ENCODE data around the gene GNA12.
"Not testable (repeated sequence)": the region's sequence is repeated elsewhere in the genome, so short reads cannot be mapped to it uniquely, and the experiment has no call there.

The GNA12 gene

DNA sequence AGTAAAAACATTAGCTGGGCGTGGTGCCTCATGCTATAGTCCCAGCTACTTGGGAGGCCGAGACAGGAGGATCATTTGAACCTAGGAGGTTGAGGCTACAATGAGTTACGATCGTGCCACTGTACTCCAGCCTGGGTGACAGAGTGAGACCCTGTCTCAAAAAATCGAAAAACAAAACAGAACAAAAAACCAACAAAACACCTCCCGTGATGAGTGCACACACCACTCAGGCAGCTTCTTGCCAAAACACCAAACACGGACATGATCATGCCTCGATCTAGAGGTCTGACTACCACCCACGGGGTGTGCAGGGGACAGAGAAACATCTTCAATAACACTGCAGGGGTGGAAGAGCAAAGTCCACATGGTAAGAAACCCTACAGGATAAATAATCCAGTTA lies 111.7 kb downstream of the GNA12 start:
- DNase-seq = no peak

- DNase-seq = no peak
Observed at GRCh38 chr7:2730846-2731770, 113.0 kb downstream of the GNA12 start.

DNA sequence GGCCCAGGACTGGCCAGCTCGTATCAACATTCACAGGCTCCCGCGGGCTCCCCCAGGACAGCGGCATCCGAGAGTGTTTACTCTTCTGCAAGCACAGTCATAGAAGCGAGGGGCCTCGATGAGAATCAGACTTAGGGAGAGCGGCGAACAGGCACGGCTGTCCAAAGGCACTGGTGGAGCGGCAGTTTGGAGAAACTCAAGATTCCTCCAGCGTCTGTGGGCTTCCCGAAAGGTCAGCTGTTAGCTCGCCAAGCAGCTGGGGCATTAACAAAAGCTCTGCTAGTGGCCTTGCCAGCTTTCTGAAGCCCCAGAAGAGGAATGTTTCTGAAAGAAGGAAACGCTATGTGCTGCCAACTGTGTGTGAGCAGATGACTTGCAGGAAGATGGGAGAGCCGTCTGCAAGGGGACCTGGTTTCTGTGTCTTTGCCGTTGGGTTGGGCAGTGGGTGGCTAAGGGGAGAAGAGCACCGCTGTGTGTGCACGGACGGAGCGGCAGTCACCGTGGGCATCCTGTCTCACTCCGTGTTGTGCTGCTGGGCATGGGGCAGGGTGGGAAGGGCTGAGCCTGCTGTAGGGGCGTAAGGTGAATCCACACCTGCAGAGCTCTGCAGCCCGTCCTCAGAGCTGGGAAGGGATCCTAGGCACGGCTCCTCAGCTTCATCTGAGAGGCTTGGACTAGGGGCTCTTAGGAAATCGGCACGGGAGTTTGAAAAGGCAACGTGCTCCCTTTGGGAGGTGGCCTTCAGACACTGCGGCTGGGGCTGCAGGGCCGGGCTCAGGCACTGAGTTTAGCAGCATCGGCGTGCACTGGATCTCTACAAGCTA lies 114.0 kb downstream of the GNA12 start:
- peak in 52 of 58 donors; percentile 27 to 91 (median 64) for DNase-seq

DNA sequence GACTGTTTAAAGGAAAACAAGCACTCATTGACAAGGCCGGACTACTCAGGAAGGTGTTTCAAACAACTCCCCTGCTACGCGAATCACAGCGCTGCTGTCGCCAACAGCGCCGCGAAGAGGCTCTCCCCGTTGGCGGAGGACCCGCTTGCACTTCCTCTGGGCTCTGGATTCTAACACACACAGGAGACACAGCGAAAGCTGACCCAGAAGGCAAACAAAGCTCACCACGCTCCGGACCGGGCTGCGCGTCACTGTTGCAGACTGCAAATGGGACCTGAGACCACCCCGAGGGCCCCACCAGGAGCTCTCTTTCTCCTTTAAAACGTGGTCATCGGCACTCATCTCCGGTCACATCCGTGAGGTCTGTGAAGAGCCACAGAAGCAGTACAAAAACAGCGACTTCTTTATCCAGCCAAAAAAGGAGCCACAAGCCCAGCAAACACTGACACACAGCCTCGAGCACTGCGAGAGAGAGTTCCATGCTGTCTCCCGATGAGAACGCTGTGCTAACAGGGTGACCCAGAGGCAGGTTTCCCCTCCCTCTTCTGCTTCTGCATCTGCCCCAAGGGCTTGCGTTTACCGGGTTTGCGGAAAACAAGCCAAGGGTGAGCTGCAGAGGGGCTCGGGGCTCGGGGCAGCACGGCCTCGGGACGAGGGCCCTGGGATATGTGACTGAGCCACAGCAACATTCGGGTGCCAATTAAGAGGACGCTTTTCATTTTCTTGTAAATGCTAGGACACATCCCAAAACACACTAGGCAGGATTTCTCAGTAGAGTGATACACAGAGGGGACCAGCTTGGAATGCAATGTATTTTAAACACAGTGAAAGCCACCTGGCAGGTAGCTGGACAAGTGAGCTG lies 114.8 kb downstream of the GNA12 start:
- DNase-seq = peak in 9 of 58 donors; percentile 27 to 54 (median 29)

DNA sequence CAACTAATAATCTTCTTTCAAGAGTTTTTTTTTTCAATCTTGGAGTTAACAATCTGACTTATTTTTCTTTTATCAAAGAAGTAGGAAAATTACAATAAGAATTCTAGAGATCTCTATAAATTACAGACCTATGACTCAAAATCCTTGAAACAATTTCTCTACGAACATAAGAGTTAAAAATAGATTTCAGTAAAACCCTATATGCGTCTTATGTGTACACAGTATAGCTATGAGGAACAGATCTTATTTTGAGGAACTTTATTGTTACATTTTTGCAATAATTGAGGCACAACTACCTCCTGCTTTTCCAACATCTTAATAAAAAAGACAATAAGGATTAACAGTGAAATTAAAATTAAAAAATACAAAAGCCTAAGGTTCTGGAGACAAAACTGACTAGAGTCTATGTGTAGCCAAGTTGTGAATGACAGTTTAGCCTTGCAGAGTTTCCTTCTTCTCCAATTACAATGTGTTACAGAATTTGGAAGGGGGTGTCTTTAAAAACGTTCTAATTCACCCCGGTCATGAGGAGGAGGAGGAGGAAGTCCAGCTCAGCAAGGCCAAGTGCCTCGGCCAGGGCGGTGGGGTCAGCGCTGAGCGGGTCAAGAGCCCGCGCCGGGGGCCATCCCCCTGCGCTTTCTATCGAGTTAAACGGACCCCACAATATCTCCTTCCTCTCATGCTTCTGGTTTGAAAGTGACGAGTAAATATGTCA lies 115.6 kb downstream of the GNA12 start:
- no peak for DNase-seq

DNA sequence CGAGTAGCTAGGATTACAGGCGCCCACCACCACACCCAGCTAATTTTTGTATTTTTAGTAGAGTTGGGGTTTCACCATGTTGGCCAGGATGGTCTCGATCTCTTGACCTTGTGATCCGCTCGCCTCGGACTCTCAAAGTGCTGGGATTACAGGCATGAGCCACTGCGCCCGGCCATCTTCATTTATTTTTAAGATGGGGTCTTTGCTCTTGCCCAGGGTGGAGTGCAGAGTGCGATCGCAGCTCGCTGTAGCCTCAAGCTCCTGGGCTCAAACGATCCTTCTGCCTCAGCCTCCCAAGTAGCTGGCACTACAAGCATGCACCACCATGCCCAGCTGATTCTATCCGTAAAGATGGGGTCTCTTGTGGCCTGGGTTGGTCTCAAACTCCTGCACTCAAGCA lies 116.9 kb downstream of the GNA12 start:
- DNase-seq = not testable (repeated sequence)

DNA sequence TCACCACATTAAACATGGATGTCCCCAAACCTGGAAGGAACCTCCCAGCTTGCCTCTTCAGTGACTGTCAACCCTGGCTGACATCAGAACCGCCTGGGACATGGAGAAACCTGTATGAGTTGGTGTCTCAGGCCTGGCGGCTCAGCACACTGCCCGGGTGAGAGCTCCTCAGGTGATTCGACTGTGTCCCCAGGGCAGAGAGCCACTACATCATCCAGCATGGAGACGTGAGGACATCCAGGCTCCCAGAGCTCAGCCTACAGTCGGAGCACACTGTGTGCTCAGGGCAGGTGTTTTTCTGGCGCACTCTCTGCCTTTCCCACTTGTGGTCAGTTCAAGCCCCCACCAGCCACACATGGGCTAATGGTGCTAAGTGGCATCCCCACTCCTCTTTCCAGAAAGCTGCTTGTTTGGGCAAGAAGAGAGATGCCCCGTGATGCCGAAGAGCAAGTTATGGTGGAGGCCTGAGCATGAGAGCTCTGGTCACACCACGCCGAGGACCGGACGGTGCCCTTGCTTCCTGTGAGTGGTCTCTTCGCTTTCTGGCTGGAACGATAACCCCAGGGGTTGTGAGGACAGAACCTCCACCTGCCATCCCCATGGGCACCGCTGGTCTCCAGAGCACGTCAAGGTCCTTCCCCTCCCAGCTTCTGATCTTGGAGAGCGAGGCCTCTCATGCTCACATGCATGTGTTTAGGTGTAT lies 117.6 kb downstream of the GNA12 start:
- DNase-seq = no peak

- no peak for DNase-seq
Observed at GRCh38 chr7:2725178-2726105, 118.7 kb downstream of the GNA12 start.

DNA sequence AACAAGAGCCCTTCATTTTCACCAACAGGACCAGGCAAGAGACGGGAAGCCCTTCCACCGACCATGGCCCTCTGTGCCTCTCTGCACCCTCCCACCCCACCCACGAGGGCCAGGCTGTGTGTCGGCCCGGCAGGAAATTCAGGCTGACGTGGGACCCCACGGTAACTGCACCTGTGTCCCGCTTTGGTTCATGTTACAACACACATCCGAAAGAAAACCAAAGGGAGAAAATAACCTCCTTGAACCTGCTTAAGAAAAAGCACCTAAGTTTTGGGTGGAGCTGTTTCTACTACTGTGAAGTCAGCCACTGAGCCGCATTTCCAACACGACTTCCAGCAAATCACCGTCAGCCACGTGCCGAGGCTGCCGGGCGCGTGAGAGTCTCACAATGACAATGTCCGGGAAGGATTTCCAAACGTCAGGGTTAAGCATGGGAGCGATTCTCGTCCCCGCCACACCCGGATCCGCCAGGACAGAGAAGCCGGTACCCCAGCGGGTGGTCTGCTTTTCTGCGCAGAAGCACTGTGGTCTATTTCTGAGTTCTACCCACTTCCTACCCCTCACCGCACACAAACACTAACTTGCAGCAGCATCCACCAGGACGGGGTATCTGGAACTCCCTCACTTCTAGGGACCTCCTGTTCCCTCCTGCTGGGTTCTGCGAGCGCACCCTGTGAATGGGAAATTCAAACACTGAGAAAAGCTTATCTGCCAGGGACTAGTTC lies 119.5 kb downstream of the GNA12 start:
- DNase-seq = no peak

DNA sequence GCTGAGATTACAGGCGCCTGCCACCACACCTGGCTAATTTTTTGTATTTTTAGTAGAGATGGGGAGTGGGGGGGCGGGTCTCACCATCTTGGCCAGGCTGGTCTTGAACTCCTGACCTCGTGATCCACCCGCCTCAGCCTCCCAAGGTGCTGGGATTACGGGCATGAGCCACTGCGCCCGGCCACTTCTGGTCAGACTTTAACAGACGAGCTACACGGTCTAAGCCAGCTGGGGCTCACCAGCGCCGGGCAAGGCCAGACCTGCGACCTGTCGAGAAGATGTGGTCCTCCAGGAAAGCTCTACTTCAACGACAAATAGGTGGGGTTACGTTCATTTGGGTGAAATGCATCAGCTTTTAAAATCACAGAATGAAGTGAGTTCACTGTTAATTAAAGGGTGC lies 120.1 kb downstream of the GNA12 start:
- not testable (repeated sequence) for DNase-seq

DNA sequence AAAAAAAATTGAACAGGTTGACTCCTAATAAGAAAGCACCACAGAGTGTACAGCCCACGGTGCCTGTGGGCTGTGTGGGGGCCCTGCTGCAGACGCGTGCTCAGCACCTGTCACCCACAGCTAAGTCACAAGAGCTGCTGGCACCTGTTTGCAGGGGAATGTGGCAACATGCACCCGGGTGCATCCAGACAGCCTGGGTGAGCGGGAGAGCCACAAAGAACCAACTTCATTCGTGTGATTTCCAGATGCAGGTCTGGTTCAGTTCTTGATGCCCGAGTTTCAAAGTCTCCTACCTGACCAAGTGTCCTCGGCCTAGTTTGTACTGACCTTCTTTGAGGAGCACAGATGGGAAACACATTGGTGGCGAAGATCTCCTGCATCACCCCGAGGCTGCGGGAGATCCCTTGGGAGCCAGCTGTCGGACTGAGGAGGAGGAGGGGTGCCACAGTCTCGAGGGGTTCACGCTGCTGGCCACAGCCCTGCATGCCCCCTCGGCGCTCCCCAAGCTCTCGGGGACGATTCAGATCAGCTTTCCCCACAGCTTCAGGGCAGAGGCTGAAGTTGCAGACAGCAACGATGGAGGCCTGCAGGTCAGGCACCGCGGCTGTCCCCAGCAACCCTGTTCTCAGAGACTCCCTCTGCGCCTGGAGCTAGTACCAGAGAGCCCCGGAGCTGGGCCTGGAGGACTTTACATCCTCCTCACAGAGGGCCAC lies 120.8 kb downstream of the GNA12 start:
- DNase-seq = peak in 1 of 58 donors; percentile 27

GRCh38 chr7:2722591-2722990 lies 121.5 kb downstream of the GNA12 start:
- no peak for DNase-seq

- no peak for DNase-seq
Observed at GRCh38 chr7:2721842-2722241, 122.3 kb downstream of the GNA12 start.

GRCh38 chr7:2720024-2720423 lies 124.1 kb downstream of the GNA12 start:
- DNase-seq = peak in 15 of 58 donors; percentile 19 to 63 (median 38)

DNA sequence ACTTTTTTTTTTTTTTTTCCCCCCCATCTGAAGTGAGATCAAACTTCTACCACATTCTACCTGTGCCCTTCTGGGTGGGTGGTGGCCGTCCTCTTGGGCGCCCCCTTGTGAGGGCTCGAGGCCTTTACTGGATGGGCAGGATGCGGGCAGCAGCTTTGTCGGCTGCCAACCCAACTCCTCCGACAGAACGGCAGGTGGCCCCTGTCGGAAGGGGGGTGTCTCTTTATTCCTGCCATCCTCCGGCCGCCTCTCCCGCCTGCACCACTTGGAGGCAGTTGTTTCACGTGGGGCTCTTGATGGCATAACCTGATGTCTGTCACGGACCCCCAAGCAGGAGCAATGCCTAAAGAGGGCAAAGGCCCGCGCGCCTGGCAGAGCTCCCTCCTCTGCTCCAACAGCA lies 125.1 kb downstream of the GNA12 start:
- DNase-seq = peak in 8 of 58 donors; percentile 17 to 64 (median 34)

GRCh38 chr7:2718296-2718965 lies 125.7 kb downstream of the GNA12 start:
- no peak for DNase-seq
